HepG2 (cell line): ENCODE measurements around the gene PTCD2.

Experiments used
- ELF4 ChIP-seq: sonication (generic); formaldehyde crosslinking; IDR thresholded peaks from 2 replicates; pipeline ENCODE4 v1.5.0; 2020; ENCODE audit warnings: missing genetic modification reagents, mild to moderate bottlenecking, moderate library complexity, borderline replicate concordance
- FOXK1 ChIP-seq: sonication (generic); formaldehyde crosslinking; IDR thresholded peaks from 2 replicates; pipeline ENCODE4 v1.4.0; 2020; ENCODE audit warnings: low read depth, missing genetic modification reagents, borderline replicate concordance
- POLR2A ChIP-seq, 2 experiments: IDR thresholded peaks; 2 replicates each; pipeline ENCODE4 v1.6.1; 2011; ENCODE audit warnings: low read depth in 2 of 2, low read length in 2 of 2, mild to moderate bottlenecking in 1 of 2, moderate library complexity in 1 of 2; ENCODE audit not compliant: insufficient read depth in 1 of 2
- ZFP82 ChIP-seq: sonication (generic); formaldehyde crosslinking; IDR thresholded peaks from 2 replicates; pipeline ENCODE4 v1.5.1; 2020; ENCODE audit warnings: mild to moderate bottlenecking, missing genetic modification reagents, borderline replicate concordance
- ZNF792 ChIP-seq: IDR thresholded peaks from 2 replicates; pipeline ENCODE4 v1.6.1; 2016
- TF ChIP-seq, protein P1 (sequence below): sonication (generic); formaldehyde crosslinking; IDR thresholded peaks from 2 replicates; pipeline ENCODE4 v1.8.0; 2022; ENCODE audit warnings: mild to moderate bottlenecking, missing genetic modification reagents, borderline replicate concordance

DNA sequence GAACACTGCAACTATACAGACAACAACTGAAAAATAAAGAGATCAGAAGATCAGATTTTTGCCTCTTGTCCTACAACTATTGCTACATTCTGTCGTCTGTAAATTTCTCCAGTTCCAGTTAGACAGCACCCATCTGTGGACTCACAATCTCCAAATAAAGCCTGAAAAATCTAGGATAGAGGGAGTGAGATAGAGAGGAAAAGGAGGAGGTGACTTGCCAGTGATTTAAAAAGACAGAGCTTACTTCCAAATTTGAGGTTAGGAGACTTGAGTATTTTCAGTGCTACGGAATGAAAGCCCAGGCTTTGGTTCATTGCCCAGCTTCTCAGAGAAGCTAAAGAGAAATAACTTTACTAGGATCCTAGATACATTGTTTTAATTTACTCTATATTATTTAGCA, 63.6 kb downstream of the PTCD2 start:
- TF ChIP-seq ELF4 (CRISPR knock-in tag) = no peak
- TF ChIP-seq FOXK1 (CRISPR knock-in tag) = no peak
- TF ChIP-seq POLR2A (IDR thresholded peaks at IDR 0.05; ENCODE audit: insufficient read depth in 1 of 2, low read depth in 2 of 2, low read length in 2 of 2) = no peak
- no peak for TF ChIP-seq ZFP82 (CRISPR knock-in tag)
- TF ChIP-seq, protein P1, sequence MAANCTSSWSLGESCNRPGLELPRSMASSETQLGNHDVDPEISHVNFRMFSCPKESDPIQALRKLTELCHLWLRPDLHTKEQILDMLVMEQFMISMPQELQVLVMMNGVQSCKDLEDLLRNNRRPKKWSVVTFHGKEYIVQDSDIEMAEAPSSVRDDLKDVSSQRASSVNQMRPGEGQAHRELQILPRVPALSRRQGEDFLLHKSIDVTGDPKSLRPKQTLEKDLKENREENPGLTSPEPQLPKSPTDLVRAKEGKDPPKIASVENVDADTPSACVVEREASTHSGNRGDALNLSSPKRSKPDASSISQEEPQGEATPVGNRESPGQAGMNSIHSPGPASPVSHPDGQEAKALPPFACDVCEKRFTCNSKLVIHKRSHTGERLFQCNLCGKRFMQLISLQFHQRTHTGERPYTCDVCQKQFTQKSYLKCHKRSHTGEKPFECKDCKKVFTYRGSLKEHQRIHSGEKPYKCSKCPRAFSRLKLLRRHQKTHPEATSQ = no peak
- no peak for TF ChIP-seq ZNF792 (CRISPR knock-in tag)
